Liver (tissue), 9 donors: ENCODE data around the gene TMEM35B. TPM values are rescaled to one million over a fixed set of nuclear protein-coding genes. Genes with fewer than 3 reads are reported as not detected.

ENCODE experiments used
- DNase-seq: peaks from one replicate; pipeline ENCODE4 v3.0.0-alpha.2; 2017; ENCODE audit warnings: low spot score
- H3K27ac ChIP-seq, 2 donors: one replicate each; pipeline ENCODE4 v1.7.0; 2013; ENCODE audit warnings: inconsistent platforms in 2 of 2, low read length in 2 of 2, control low read depth in 1 of 2, low read depth in 1 of 2, mild to moderate bottlenecking in 1 of 2
- H3K27me3 ChIP-seq, 4 donors: one replicate each; pipeline versions ENCODE4 v1.6.1 to v1.7.0; 2013; ENCODE audit warnings: low read length in 3 of 4, inconsistent platforms in 1 of 4, mild to moderate bottlenecking in 1 of 4, moderate library complexity in 1 of 4; ENCODE audit not compliant: control insufficient read depth in 4 of 4, insufficient read depth in 4 of 4
- H3K36me3 ChIP-seq, 4 donors: one replicate each; pipeline versions ENCODE4 v1.6.1 to v1.7.0; 2013; ENCODE audit warnings: low read length in 3 of 4, mild to moderate bottlenecking in 3 of 4, low read depth in 1 of 4, moderate library complexity in 1 of 4; ENCODE audit not compliant: control insufficient read depth in 4 of 4, insufficient read depth in 3 of 4
- H3K4me1 ChIP-seq, 4 donors: one replicate each; pipeline versions ENCODE4 v1.6.1 to v1.7.0; 2013; ENCODE audit warnings: low read length in 3 of 4, mild to moderate bottlenecking in 3 of 4, moderate library complexity in 1 of 4; ENCODE audit not compliant: control insufficient read depth in 4 of 4, insufficient read depth in 4 of 4
- H3K4me3 ChIP-seq, 3 donors: one replicate each; pipeline versions ENCODE4 v1.6.1 to v1.7.0; 2013; ENCODE audit warnings: low read length in 3 of 3, control low read depth in 1 of 3, low read depth in 1 of 3, mild to moderate bottlenecking in 1 of 3
- H3K9ac ChIP-seq, 2 donors: one replicate each; pipeline ENCODE4 v1.7.0; 2013; ENCODE audit warnings: low read length in 2 of 2, mild to moderate bottlenecking in 2 of 2, moderate library complexity in 2 of 2, control low read depth in 1 of 2, low read depth in 1 of 2
- H3K9me3 ChIP-seq, 4 donors: one replicate each; pipeline versions ENCODE4 v1.6.1 to v1.7.0; 2013; ENCODE audit warnings: low read length in 3 of 4; ENCODE audit not compliant: control insufficient read depth in 4 of 4
- ATF3 ChIP-seq: IDR thresholded peaks from 2 replicates; pipeline ENCODE4 v1.6.1; 2016; ENCODE audit warnings: antibody characterized with exemption
- CTCF ChIP-seq: fragments of 150-350 bp; IDR thresholded peaks from 2 replicates; pipeline ENCODE4 v1.5.1; 2017; ENCODE audit warnings: improper control_type of control experiment, low read depth, low read length; ENCODE audit not compliant: missing input control
- EGR1 ChIP-seq, 2 donors: IDR thresholded peaks; 2 replicates each; pipeline ENCODE4 v1.6.1; 2016 to 2018; ENCODE audit warnings: antibody characterized with exemption in 2 of 2, low read depth in 2 of 2
- FOXA1 ChIP-seq: IDR thresholded peaks from 2 replicates; pipeline ENCODE4 v1.6.1; 2016; ENCODE audit warnings: antibody characterized with exemption
- FOXA2 ChIP-seq: IDR thresholded peaks from 2 replicates; pipeline ENCODE4 v1.6.1; 2016; ENCODE audit warnings: antibody characterized with exemption
- GABPA ChIP-seq, 2 donors: IDR thresholded peaks in 1 of 2; conservative IDR thresholded peaks in 1 of 2; 2 replicates each; pipeline ENCODE4 v1.6.1; 2016; ENCODE audit warnings: antibody characterized with exemption in 2 of 2, mild to moderate bottlenecking in 1 of 2, moderate library complexity in 1 of 2
- HNF4A ChIP-seq, 2 donors: conservative IDR thresholded peaks; 2 replicates each; pipeline ENCODE4 v1.6.1; 2016; ENCODE audit warnings: antibody characterized with exemption in 2 of 2, mild to moderate bottlenecking in 2 of 2
- JUND ChIP-seq, 2 donors: IDR thresholded peaks; 2 replicates each; pipeline ENCODE4 v1.6.1; 2016; ENCODE audit warnings: antibody characterized with exemption in 2 of 2
- MAX ChIP-seq: IDR thresholded peaks from 2 replicates; pipeline ENCODE4 v1.6.1; 2016; ENCODE audit warnings: antibody characterized with exemption
- RAD21 ChIP-seq, 2 donors: IDR thresholded peaks; 2 replicates each; pipeline ENCODE4 v1.6.1; 2016; ENCODE audit warnings: antibody characterized with exemption in 2 of 2, mild to moderate bottlenecking in 2 of 2
- RXRA ChIP-seq, 2 donors: IDR thresholded peaks; 2 replicates each; pipeline ENCODE4 v1.6.1; 2017 to 2018; ENCODE audit warnings: antibody characterized with exemption in 2 of 2, mild to moderate bottlenecking in 1 of 2
- SP1 ChIP-seq: IDR thresholded peaks from 2 replicates; pipeline ENCODE4 v1.6.1; 2018; ENCODE audit warnings: antibody characterized with exemption, mild to moderate bottlenecking
- TAF1 ChIP-seq: conservative IDR thresholded peaks from 2 replicates; pipeline ENCODE4 v1.6.1; 2016; ENCODE audit warnings: antibody characterized with exemption, mild to moderate bottlenecking
- YY1 ChIP-seq: IDR thresholded peaks from 2 replicates; pipeline ENCODE4 v1.6.1; 2016; ENCODE audit warnings: antibody characterized with exemption, mild to moderate bottlenecking
- ZBTB33 ChIP-seq: IDR thresholded peaks from 2 replicates; pipeline ENCODE4 v1.6.1; 2016; ENCODE audit warnings: antibody characterized with exemption
- WGBS: extraction: QIAGEN DNeasy Blood & Tissue Kit; methylation state at CpG from one replicate; pipeline ENCODE4 v1.1.7; 2013; 5-methylcytosine and 5-hydroxymethylcytosine counted together
- polyA plus RNA-seq, 2 donors: library from polyadenylated mRNA; stranded (reverse) in 1 of 2; unstranded in 1 of 2; fragments of 200-250 nt in 1 of 2; fragments of >200 nt in 1 of 2; fragmentation: Nextera tagmentation in 1 of 2; extraction: Ambion mirVana in 1 of 2; gene quantifications; one replicate each; pipeline versions ENCODE4 v1.2.1 to v1.2.3, GENCODE V29; 2013 to 2015
- total RNA-seq, 2 donors: library from RNA; depleted of rRNA; stranded (reverse); fragments of >200 nt; gene quantifications; one replicate each; pipeline ENCODE4 v1.2.3, GENCODE V29; 2014
- donor health status: healthy.
- donor health status: healthy.
- donor health status: healthy.
- donor health status: healthy.
- donor health status: healthy.

Gene TMEM35B
- total and polyA plus RNA-seq, 4 donors: 13.4 to 31.7 (median 20.3) TPM

- WGBS: 80% methylated on average over 72 of the region's 72 CpGs
- no peak for TF ChIP-seq ZBTB33
- TF ChIP-seq YY1: no peak
- no peak for TF ChIP-seq RAD21 (IDR thresholded peaks at IDR 0.05)
- TF ChIP-seq FOXA2: no peak
- TF ChIP-seq JUND (IDR thresholded peaks at IDR 0.05): no peak
- no peak for TF ChIP-seq FOXA1
- no peak for TF ChIP-seq MAX
- no peak for TF ChIP-seq GABPA (IDR thresholded peaks at IDR 0.05 in 1 of 2, conservative IDR thresholded peaks at IDR 0.05 in 1 of 2)
- TF ChIP-seq HNF4A (conservative IDR thresholded peaks at IDR 0.05): no peak
- TF ChIP-seq ATF3: no peak
- no peak for TF ChIP-seq EGR1 (IDR thresholded peaks at IDR 0.05; ENCODE audit: low read depth in 2 of 2)
- no peak for TF ChIP-seq SP1
- Histone ChIP-seq H3K36me3 (peaks cover 0 to 7% (median under 1%) of the 10 kb centered on the region in 4 donors), H3K9me3 (no peaks in the 10 kb centered on the region), H3K27me3 (no peaks in the 10 kb centered on the region), H3K27ac (no peak overlapping the region), H3K9ac (no peak overlapping the region), H3K4me1 (no peaks in the 10 kb centered on the region), H3K4me3 (no peak overlapping the region)
- no peak for DNase-seq
Measured at GRCh38 chr1:34976384-34977209, 8.6 kb downstream of the TMEM35B start.

GRCh38 chr1:34975771-34976170 lies 9.4 kb downstream of the TMEM35B start:
- no peak overlapping the region for H3K4me3 ChIP-seq
- TF ChIP-seq RXRA (IDR thresholded peaks at IDR 0.05): no peak
- TF ChIP-seq EGR1 (IDR thresholded peaks at IDR 0.05; ENCODE audit: low read depth in 2 of 2): no peak
- peaks cover 0 to 7% (median 0%) of the 10 kb centered on the region in 4 donors for H3K36me3 ChIP-seq
- no peaks in the 10 kb centered on the region for H3K27me3 ChIP-seq
- no peak overlapping the region for H3K9ac ChIP-seq
- no peak overlapping the region for H3K27ac ChIP-seq
- 89% methylated on average over 6 of the region's 6 CpGs for WGBS
- no peak for DNase-seq
- no peaks in the 10 kb centered on the region for H3K4me1 ChIP-seq
- no peaks in the 10 kb centered on the region for H3K9me3 ChIP-seq

- Histone ChIP-seq H3K27ac (no peak overlapping the region), H3K9me3 (no peaks in the 10 kb centered on the region), H3K36me3 (peaks cover 0 to 7% (median 0%) of the 10 kb centered on the region in 4 donors), H3K9ac (no peak overlapping the region), H3K4me1 (no peaks in the 10 kb centered on the region), H3K4me3 (no peak overlapping the region), H3K27me3 (no peaks in the 10 kb centered on the region)
- TF ChIP-seq TAF1 (no peak), JUND (IDR thresholded peaks at IDR 0.05) (no peak), RAD21 (IDR thresholded peaks at IDR 0.05) (no peak), MAX (no peak), FOXA2 (no peak), CTCF (no peak), SP1 (no peak), GABPA (IDR thresholded peaks at IDR 0.05 in 1 of 2, conservative IDR thresholded peaks at IDR 0.05 in 1 of 2) (no peak), FOXA1 (no peak), RXRA (IDR thresholded peaks at IDR 0.05) (no peak)
- DNase-seq: no peak
- WGBS: 94% methylated on average over 3 of the region's 3 CpGs
Measured at GRCh38 chr1:34975338-34975737, 9.8 kb downstream of the TMEM35B start.
